Activated naive CD8-positive, alpha-beta T cell (primary cell): ENCODE data around the gene IL20RA.

ENCODE experiments used
- H3K27ac Mint-ChIP-seq: one replicate; pipeline ENCODE4 v1.8.0; 2021; ENCODE audit warnings: mixed read lengths
- H3K27me3 Mint-ChIP-seq: one replicate; pipeline ENCODE4 v1.8.0; 2021; ENCODE audit warnings: mixed read lengths
- H3K36me3 Mint-ChIP-seq: one replicate; pipeline ENCODE4 v1.8.0; 2021; ENCODE audit warnings: mixed read lengths
- H3K4me1 Mint-ChIP-seq: one replicate; pipeline ENCODE4 v1.8.0; 2021; ENCODE audit warnings: low read depth, mixed read lengths
- H3K4me3 Mint-ChIP-seq: one replicate; pipeline ENCODE4 v1.8.0; 2021; ENCODE audit warnings: mild to moderate bottlenecking, mixed read lengths
- H3K9me3 Mint-ChIP-seq: one replicate; pipeline ENCODE4 v1.8.0; 2021; ENCODE audit warnings: low read depth, mixed read lengths

The IL20RA gene

GRCh38 chr6:137025786-137026730 lies 18.7 kb downstream of the IL20RA start:
- H3K4me1 Mint-ChIP-seq = no peaks in the 10 kb centered on the region
- no peak overlapping the region for H3K4me3 Mint-ChIP-seq
- peaks cover 15% of the 10 kb centered on the region for H3K27me3 Mint-ChIP-seq
- no peaks in the 10 kb centered on the region for H3K9me3 Mint-ChIP-seq
- H3K27ac Mint-ChIP-seq = no peak overlapping the region
- H3K36me3 Mint-ChIP-seq = no peaks in the 10 kb centered on the region

- Mint-ChIP-seq H3K27me3 (peaks cover 21% of the 10 kb centered on the region), H3K9me3 (no peaks in the 10 kb centered on the region), H3K4me3 (no peak overlapping the region), H3K36me3 (no peaks in the 10 kb centered on the region), H3K4me1 (no peaks in the 10 kb centered on the region), H3K27ac (no peak overlapping the region)
Measured at GRCh38 chr6:137024237-137024990, 20.4 kb downstream of the IL20RA start.

- no peak overlapping the region for H3K27ac Mint-ChIP-seq
- H3K4me3 Mint-ChIP-seq = no peak overlapping the region
- H3K36me3 Mint-ChIP-seq = no peaks in the 10 kb centered on the region
- H3K4me1 Mint-ChIP-seq = no peaks in the 10 kb centered on the region
- H3K9me3 Mint-ChIP-seq = no peaks in the 10 kb centered on the region
- H3K27me3 Mint-ChIP-seq = peaks cover 28% of the 10 kb centered on the region
Measured at GRCh38 chr6:137020776-137021175, 24.0 kb downstream of the IL20RA start.

GRCh38 chr6:137019476-137020272 lies 25.1 kb downstream of the IL20RA start:
- H3K9me3 Mint-ChIP-seq = no peaks in the 10 kb centered on the region
- no peaks in the 10 kb centered on the region for H3K36me3 Mint-ChIP-seq
- no peak overlapping the region for H3K4me3 Mint-ChIP-seq
- no peaks in the 10 kb centered on the region for H3K4me1 Mint-ChIP-seq
- peaks cover 29% of the 10 kb centered on the region for H3K27me3 Mint-ChIP-seq
- H3K27ac Mint-ChIP-seq = no peak overlapping the region

GRCh38 chr6:137017081-137017480 lies 27.7 kb downstream of the IL20RA start:
- H3K27ac Mint-ChIP-seq = no peak overlapping the region
- H3K9me3 Mint-ChIP-seq = no peaks in the 10 kb centered on the region
- no peaks in the 10 kb centered on the region for H3K36me3 Mint-ChIP-seq
- H3K27me3 Mint-ChIP-seq = peaks cover 38% of the 10 kb centered on the region
- H3K4me3 Mint-ChIP-seq = no peak overlapping the region
- no peaks in the 10 kb centered on the region for H3K4me1 Mint-ChIP-seq

- Mint-ChIP-seq H3K4me1 (no peaks in the 10 kb centered on the region), H3K27ac (no peak overlapping the region), H3K36me3 (no peaks in the 10 kb centered on the region), H3K9me3 (no peaks in the 10 kb centered on the region), H3K4me3 (no peak overlapping the region), H3K27me3 (peaks cover 44% of the 10 kb centered on the region)
Measured at GRCh38 chr6:137016356-137016755, 28.4 kb downstream of the IL20RA start.

- Mint-ChIP-seq H3K4me3 (no peak overlapping the region), H3K27me3 (peaks cover 41% of the 10 kb centered on the region), H3K4me1 (no peaks in the 10 kb centered on the region), H3K9me3 (no peaks in the 10 kb centered on the region), H3K27ac (no peak overlapping the region), H3K36me3 (no peaks in the 10 kb centered on the region)
Measured at GRCh38 chr6:137015943-137016342, 28.8 kb downstream of the IL20RA start.

- Mint-ChIP-seq H3K27me3 (peaks cover 38% of the 10 kb centered on the region), H3K36me3 (no peaks in the 10 kb centered on the region), H3K9me3 (no peaks in the 10 kb centered on the region), H3K4me3 (no peak overlapping the region), H3K27ac (no peak overlapping the region), H3K4me1 (no peaks in the 10 kb centered on the region)
Measured at GRCh38 chr6:137013738-137014602, 30.8 kb downstream of the IL20RA start.

GRCh38 chr6:137013031-137013430 lies 31.7 kb downstream of the IL20RA start:
- Mint-ChIP-seq H3K27me3 (peaks cover 38% of the 10 kb centered on the region), H3K9me3 (no peaks in the 10 kb centered on the region), H3K4me1 (no peaks in the 10 kb centered on the region), H3K27ac (no peak overlapping the region), H3K4me3 (no peak overlapping the region), H3K36me3 (no peaks in the 10 kb centered on the region)

GRCh38 chr6:137011406-137011805 lies 33.4 kb downstream of the IL20RA start:
- H3K9me3 Mint-ChIP-seq = no peaks in the 10 kb centered on the region
- H3K27ac Mint-ChIP-seq = no peak overlapping the region
- no peaks in the 10 kb centered on the region for H3K36me3 Mint-ChIP-seq
- H3K27me3 Mint-ChIP-seq = peaks cover 34% of the 10 kb centered on the region
- no peak overlapping the region for H3K4me3 Mint-ChIP-seq
- H3K4me1 Mint-ChIP-seq = no peaks in the 10 kb centered on the region

- Mint-ChIP-seq H3K9me3 (no peaks in the 10 kb centered on the region), H3K4me1 (no peaks in the 10 kb centered on the region), H3K4me3 (no peak overlapping the region), H3K27ac (no peak overlapping the region), H3K27me3 (peaks cover 27% of the 10 kb centered on the region), H3K36me3 (no peaks in the 10 kb centered on the region)
Measured at GRCh38 chr6:137010128-137010718, 34.5 kb downstream of the IL20RA start.

- Mint-ChIP-seq H3K9me3 (no peaks in the 10 kb centered on the region), H3K4me3 (no peak overlapping the region), H3K27ac (no peak overlapping the region), H3K4me1 (no peaks in the 10 kb centered on the region), H3K27me3 (peaks cover 18% of the 10 kb centered on the region), H3K36me3 (no peaks in the 10 kb centered on the region)
Measured at GRCh38 chr6:137008204-137008603, 36.6 kb downstream of the IL20RA start.

- H3K4me1 Mint-ChIP-seq = no peaks in the 10 kb centered on the region
- H3K36me3 Mint-ChIP-seq = no peaks in the 10 kb centered on the region
- H3K9me3 Mint-ChIP-seq = no peaks in the 10 kb centered on the region
- peaks cover 12% of the 10 kb centered on the region for H3K27me3 Mint-ChIP-seq
- H3K27ac Mint-ChIP-seq = no peak overlapping the region
- H3K4me3 Mint-ChIP-seq = no peak overlapping the region
Measured at GRCh38 chr6:137006056-137006455, 38.7 kb downstream of the IL20RA start.

- Mint-ChIP-seq H3K9me3 (no peaks in the 10 kb centered on the region), H3K27ac (no peak overlapping the region), H3K36me3 (no peaks in the 10 kb centered on the region), H3K4me3 (no peak overlapping the region), H3K4me1 (no peaks in the 10 kb centered on the region), H3K27me3 (peaks cover 12% of the 10 kb centered on the region)
Measured at GRCh38 chr6:137005073-137005472, 39.7 kb downstream of the IL20RA start.
